Heart left ventricle (tissue), 16 donors: ENCODE measurements around the gene CYP3A4. TPM values are rescaled to one million over a fixed set of nuclear protein-coding genes. Genes with fewer than 3 reads are reported as not detected.

Experiments used
- ATAC-seq, 4 donors: fragments of 200-7000 bp; cut with Tn5 transposase; one replicate each; pipeline ENCODE4 v1.9.1; 2020 to 2022; ENCODE audit warnings: moderate library complexity in 4 of 4, mild to moderate bottlenecking in 3 of 4, moderate number of reproducible peaks in 1 of 4
- DNase-seq, 5 donors: peaks; one replicate each; pipeline ENCODE4 v3.0.0-alpha.2; 2020
- H3K27ac ChIP-seq, 12 donors: fragments of 200-600 bp; sonication (generic) in 4 of 12; one replicate each; pipeline versions ENCODE4 v1.5.0 to v1.8.0; 2016 to 2022; ENCODE audit warnings: mild to moderate bottlenecking in 2 of 12
- H3K27me3 ChIP-seq, 9 donors: fragments of 200-600 bp; sonication (generic) in 2 of 9; one replicate each; pipeline versions ENCODE4 v1.5.1 to v1.8.0; 2016 to 2022; ENCODE audit warnings: mild to moderate bottlenecking in 3 of 9
- H3K36me3 ChIP-seq, 9 donors: fragments of 200-600 bp; sonication (generic) in 2 of 9; one replicate each; pipeline versions ENCODE4 v1.5.0 to v1.8.0; 2018 to 2022; ENCODE audit warnings: mild to moderate bottlenecking in 2 of 9
- H3K4me1 ChIP-seq, 12 donors: fragments of 200-600 bp; sonication (generic) in 4 of 12; one replicate each; pipeline versions ENCODE4 v1.5.0 to v1.8.0; 2016 to 2022; ENCODE audit warnings: mild to moderate bottlenecking in 3 of 12
- H3K4me3 ChIP-seq, 12 donors: fragments of 200-600 bp; sonication (generic) in 4 of 12; one replicate each; pipeline versions ENCODE4 v1.5.0 to v1.8.0; 2017 to 2022; ENCODE audit warnings: mild to moderate bottlenecking in 9 of 12, moderate library complexity in 4 of 12
- H3K9me3 ChIP-seq, 12 donors: fragments of 200-600 bp; sonication (generic) in 4 of 12; one replicate each; pipeline versions ENCODE4 v1.5.0 to v1.8.0; 2016 to 2022; ENCODE audit warnings: mild to moderate bottlenecking in 1 of 12
- CTCF ChIP-seq, 12 donors: fragments of 200-600 bp; sonication (generic) in 4 of 12; IDR thresholded peaks; one replicate each; pipeline versions ENCODE4 v1.5.0 to v1.8.0; 2018 to 2022; ENCODE audit warnings: antibody characterized with exemption in 12 of 12, mild to moderate bottlenecking in 5 of 12
- POLR2A ChIP-seq, 2 donors: fragments of 450-650 bp; IDR thresholded peaks; one replicate each; pipeline ENCODE4 v1.6.1; 2017; ENCODE audit warnings: antibody characterized with exemption in 2 of 2, mild to moderate bottlenecking in 2 of 2, moderate library complexity in 2 of 2
- WGBS, 4 donors: extraction: QIAGEN DNeasy Blood & Tissue Kit in 2 of 4; methylation state at CpG; one replicate each; pipeline versions ENCODE4 v1.1.5 to v1.1.7; 2013 to 2018; 5-methylcytosine and 5-hydroxymethylcytosine counted together
- intact Hi-C, 10 donors: fragments of 100-400 bp; cut with DNase I; formaldehyde crosslinking; loops; one replicate each; pipeline versions ENCODE4 v1.11.1 to v1.14.2; 2022
- polyA plus RNA-seq, 2 donors: library from polyadenylated mRNA; stranded (reverse); fragments of 200-250 nt; gene quantifications; one replicate each; pipeline ENCODE4 v1.2.3, GENCODE V29; 2013
- total RNA-seq, 9 donors: library from RNA; depleted of rRNA in 2 of 9; stranded (reverse); fragments of >200 nt in 2 of 9; fragmentation: NEBNext Ultra II Directional in 3 of 9; extraction: Animal tissue kit (Norgen Biotek cat#: 25700) in 3 of 9; gene quantifications; one replicate each; pipeline versions ENCODE4 v1.1.0 to v1.2.4, GENCODE V29; 2016 to 2023
- donor health status: ischemic (EF 13 %, LVEDD 7.1; RV severe dilation, severe dysfunction).
- donor health status: healthy with polysubstance abuse.
- donor health status: DM: no; HTN: yes; CAD: no.
- donor health status: DM: no; HTN: no; CAD: no.
- donor health status: ischemic (EF 25% LVEDD 6.9; RV normal size, moderate dysfunction).
- donor health status: ischemic (EF 25% LVEDD 5.7; RV mildly dilated, moderate dysfunction).
- donor health status: healthy.
- donor health status: DM: yes; HTN: yes; CAD: no.
- donor health status: ischemic (EF 35%, LVEDD 5.7; RV mildly dilated, moderate dysfunction).
- donor health status: nonischemic (EF 11% LVEDD 7.7; RV severe dilation, severe dysfunction).
- donor health status: DM: yes; HTN: yes; CAD: no.
- donor health status: PGD.
- donor health status: ischemic (EF 29% LVEDD 5.4; RV normal size, mild dysfunction).
- donor health status: nonischemic (EF 23%, LVEDD 6.1; RV moderate dilation, normal function).

CYP3A4 gene
- total and polyA plus RNA-seq, 11 donors: 0.03 to 0.56 TPM; not detected in 9

GRCh38 chr7:99733448-99733847, 50.5 kb downstream of the CYP3A4 start:
- ATAC-seq (no peak), DNase-seq (no peak)
- Histone ChIP-seq H3K4me1 (no peaks in the 10 kb centered on the region), H3K9me3 (no peaks in the 10 kb centered on the region), H3K36me3 (peaks cover 0 to 9% (median 0%) of the 10 kb centered on the region in 9 donors), H3K4me3 (no peak overlapping the region), H3K27ac (no peak overlapping the region), H3K27me3 (no peaks in the 10 kb centered on the region)
- TF ChIP-seq POLR2A (IDR thresholded peaks at IDR 0.05) (no peak), CTCF (IDR thresholded peaks at IDR 0.05) (peak in 2 of 12 donors; percentile 6 to 18)
- WGBS, 4 donors: 85 to 93% (median 89%) methylated on average over 2 of the region's 2 CpGs
- intact Hi-C loops: no loop called here

- Histone ChIP-seq H3K4me1 (no peaks in the 10 kb centered on the region), H3K27me3 (no peaks in the 10 kb centered on the region), H3K36me3 (peaks cover 0 to 9% (median 0%) of the 10 kb centered on the region in 9 donors), H3K27ac (no peak overlapping the region), H3K4me3 (no peak overlapping the region), H3K9me3 (no peaks in the 10 kb centered on the region)
- ATAC-seq (no peak), DNase-seq (no peak)
- TF ChIP-seq POLR2A (IDR thresholded peaks at IDR 0.05) (no peak), CTCF (IDR thresholded peaks at IDR 0.05) (no peak)
- 83 to 95% (median 89%) methylated on average over 3 of the region's 3 CpGs for WGBS, 4 donors
- intact Hi-C loops: no loop called here
These were observed 51.0 kb downstream of the CYP3A4 start for GRCh38 chr7:99733003-99733402.

- no peaks in the 10 kb centered on the region for H3K27me3 ChIP-seq
- H3K27ac ChIP-seq: no peak overlapping the region
- 93 to 99% (median 94%) methylated on average over 4 of the region's 4 CpGs for WGBS, 4 donors
- H3K36me3 ChIP-seq: peaks cover 0 to 3% (median 0%) of the 10 kb centered on the region in 9 donors
- ATAC-seq (no peak), DNase-seq (no peak)
- no peaks in the 10 kb centered on the region for H3K4me1 ChIP-seq
- intact Hi-C loops: no loop called here
- TF ChIP-seq CTCF (IDR thresholded peaks at IDR 0.05) (no peak), POLR2A (IDR thresholded peaks at IDR 0.05) (no peak)
- H3K4me3 ChIP-seq: no peak overlapping the region
- H3K9me3 ChIP-seq: no peaks in the 10 kb centered on the region
These were observed 52.2 kb downstream of the CYP3A4 start for GRCh38 chr7:99731638-99732374.

GRCh38 chr7:99730992-99731391, 53.0 kb downstream of the CYP3A4 start:
- no peak for TF ChIP-seq CTCF (IDR thresholded peaks at IDR 0.05)
- no peak for TF ChIP-seq POLR2A (IDR thresholded peaks at IDR 0.05)
- ATAC-seq: no peak
- 84 to 91% (median 89%) methylated on average over 3 of the region's 3 CpGs for WGBS, 4 donors

More at GRCh38 chr7:99730992-99731391, 53.0 kb downstream of the CYP3A4 start:
- H3K4me1 ChIP-seq: no peaks in the 10 kb centered on the region
- H3K4me3 ChIP-seq: no peak overlapping the region
- H3K27ac ChIP-seq: no peak overlapping the region
- no peak for DNase-seq
- no peaks in the 10 kb centered on the region for H3K36me3 ChIP-seq
- intact Hi-C loops: no loop called here
- no peaks in the 10 kb centered on the region for H3K27me3 ChIP-seq
- H3K9me3 ChIP-seq: no peaks in the 10 kb centered on the region
